ENCODE results near the gene OSBPL10.

GRCh38 chr3:31932990-31933389 lies 48.1 kb downstream of the OSBPL10 start:
- TF ChIP-seq, protein P1, sequence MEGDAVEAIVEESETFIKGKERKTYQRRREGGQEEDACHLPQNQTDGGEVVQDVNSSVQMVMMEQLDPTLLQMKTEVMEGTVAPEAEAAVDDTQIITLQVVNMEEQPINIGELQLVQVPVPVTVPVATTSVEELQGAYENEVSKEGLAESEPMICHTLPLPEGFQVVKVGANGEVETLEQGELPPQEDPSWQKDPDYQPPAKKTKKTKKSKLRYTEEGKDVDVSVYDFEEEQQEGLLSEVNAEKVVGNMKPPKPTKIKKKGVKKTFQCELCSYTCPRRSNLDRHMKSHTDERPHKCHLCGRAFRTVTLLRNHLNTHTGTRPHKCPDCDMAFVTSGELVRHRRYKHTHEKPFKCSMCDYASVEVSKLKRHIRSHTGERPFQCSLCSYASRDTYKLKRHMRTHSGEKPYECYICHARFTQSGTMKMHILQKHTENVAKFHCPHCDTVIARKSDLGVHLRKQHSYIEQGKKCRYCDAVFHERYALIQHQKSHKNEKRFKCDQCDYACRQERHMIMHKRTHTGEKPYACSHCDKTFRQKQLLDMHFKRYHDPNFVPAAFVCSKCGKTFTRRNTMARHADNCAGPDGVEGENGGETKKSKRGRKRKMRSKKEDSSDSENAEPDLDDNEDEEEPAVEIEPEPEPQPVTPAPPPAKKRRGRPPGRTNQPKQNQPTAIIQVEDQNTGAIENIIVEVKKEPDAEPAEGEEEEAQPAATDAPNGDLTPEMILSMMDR (conservative IDR thresholded peaks at IDR 0.05; ENCODE audit: low read depth, low read length): no peak
- TF ChIP-seq EZH2 (IDR thresholded peaks at IDR 0.05; ENCODE audit: borderline replicate concordance, low read depth, low read length, poor library complexity, severe bottlenecking): no peak
